Measurements from ENCODE around the gene DLK2.
"Not testable (repeated sequence)": the region's sequence is repeated elsewhere in the genome, so short reads cannot be mapped to it uniquely, and the experiment has no call there.

The DLK2 gene

GRCh38 chr6:43455531-43456428, at the start of gene DLK2:
Gene DLK2 (minus strand): TSS chr6:43455548. CDS start chr6:43454825, 723 bp downstream.
- no peak for DNase-seq (ENCODE audit: low spot score)

GRCh38 chr6:43503443-43503842, 48.1 kb upstream of the DLK2 start:
- no peak for DNase-seq (ENCODE audit: low spot score)

GRCh38 chr6:43502666-43503065, 47.3 kb upstream of the DLK2 start:
- no peak for DNase-seq (ENCODE audit: low spot score)

GRCh38 chr6:43500921-43501320, 45.6 kb upstream of the DLK2 start:
- no peak for DNase-seq (ENCODE audit: low spot score)

- no peak for DNase-seq (ENCODE audit: low spot score)
Measured at GRCh38 chr6:43499028-43499815, 43.9 kb upstream of the DLK2 start.

GRCh38 chr6:43498291-43498690, 42.9 kb upstream of the DLK2 start:
- not testable (repeated sequence) for DNase-seq (ENCODE audit: low spot score)

- DNase-seq (ENCODE audit: low spot score) = no peak
Measured at GRCh38 chr6:43497689-43498088, 42.3 kb upstream of the DLK2 start.

- DNase-seq (ENCODE audit: low spot score) = no peak
Measured at GRCh38 chr6:43497129-43497396, 41.7 kb upstream of the DLK2 start.

GRCh38 chr6:43496370-43497128, 41.2 kb upstream of the DLK2 start:
- DNase-seq (ENCODE audit: low spot score) = no peak

GRCh38 chr6:43495409-43495941, 40.1 kb upstream of the DLK2 start:
- no peak for DNase-seq (ENCODE audit: low spot score)

- DNase-seq (ENCODE audit: low spot score) = no peak
Measured at GRCh38 chr6:43494766-43495165, 39.4 kb upstream of the DLK2 start.

- no peak for DNase-seq (ENCODE audit: low spot score)
Measured at GRCh38 chr6:43494321-43494720, 39.0 kb upstream of the DLK2 start.

- no peak for DNase-seq (ENCODE audit: low spot score)
Measured at GRCh38 chr6:43493833-43494232, 38.5 kb upstream of the DLK2 start.

- no peak for DNase-seq (ENCODE audit: low spot score)
Measured at GRCh38 chr6:43493230-43493629, 37.9 kb upstream of the DLK2 start.

GRCh38 chr6:43492673-43493072, 37.3 kb upstream of the DLK2 start:
- no peak for DNase-seq (ENCODE audit: low spot score)

- DNase-seq (ENCODE audit: low spot score) = no peak
Measured at GRCh38 chr6:43491750-43492661, 36.7 kb upstream of the DLK2 start.

GRCh38 chr6:43490523-43490939, 35.2 kb upstream of the DLK2 start:
- no peak for DNase-seq (ENCODE audit: low spot score)

- no peak for DNase-seq (ENCODE audit: low spot score)
Measured at GRCh38 chr6:43489277-43490072, 34.1 kb upstream of the DLK2 start.

- DNase-seq (ENCODE audit: low spot score) = no peak
Measured at GRCh38 chr6:43488667-43489276, 33.4 kb upstream of the DLK2 start.
